Ectodermal cell (in vitro differentiated cells): Measurements from ENCODE around the gene REPIN1.

Source experiments
- H3K27ac ChIP-seq: 2 replicates; pipeline ENCODE4 v1.7.0; 2013; ENCODE audit warnings: mild to moderate bottlenecking, low read depth, low read length; ENCODE audit not compliant: insufficient read depth, poor library complexity, severe bottlenecking
- H3K27me3 ChIP-seq: 2 replicates; pipeline ENCODE4 v1.7.0; 2013; ENCODE audit warnings: mild to moderate bottlenecking, low read length; ENCODE audit not compliant: insufficient read depth, control insufficient read depth, poor library complexity, severe bottlenecking
- H3K36me3 ChIP-seq: one replicate; pipeline ENCODE4 v1.7.0; 2013; ENCODE audit warnings: low read length; ENCODE audit not compliant: control insufficient read depth, insufficient read depth
- H3K4me1 ChIP-seq: one replicate; pipeline ENCODE4 v1.7.0; 2013; ENCODE audit warnings: low read length; ENCODE audit not compliant: control insufficient read depth, insufficient read depth
- H3K4me3 ChIP-seq: 2 replicates; pipeline ENCODE4 v1.7.0; 2013; ENCODE audit warnings: low read depth, low read length, control low read depth; ENCODE audit not compliant: insufficient read depth
- H3K9me3 ChIP-seq: 2 replicates; pipeline ENCODE4 v1.7.0; 2013; ENCODE audit warnings: mild to moderate bottlenecking, low read length, moderate library complexity; ENCODE audit not compliant: control insufficient read depth
- WGBS, 2 experiments: methylation state at CpG; one replicate each; pipeline ENCODE4 v1.1.7; 2013; ENCODE audit warnings: missing lambda C conversion rate in 2 of 2; 5-methylcytosine and 5-hydroxymethylcytosine counted together

Gene REPIN1

GRCh38 chr7:150344299-150344698 lies 24.3 kb upstream of the REPIN1 start:
- no peak overlapping the region for H3K27ac ChIP-seq
- H3K4me3 ChIP-seq: no peak overlapping the region
- H3K9me3 ChIP-seq: no peaks in the 10 kb centered on the region
- H3K4me1 ChIP-seq: peaks cover 19% of the 10 kb centered on the region
- H3K36me3 ChIP-seq: no peaks in the 10 kb centered on the region
- H3K27me3 ChIP-seq: peaks cover 42% of the 10 kb centered on the region

GRCh38 chr7:150345012-150345411 lies 23.6 kb upstream of the REPIN1 start:
- H3K36me3 ChIP-seq: no peaks in the 10 kb centered on the region
- H3K4me3 ChIP-seq: no peak overlapping the region
- WGBS, 2 experiments: 100% methylated on average over 1 of the region's 1 CpG
- H3K9me3 ChIP-seq: no peaks in the 10 kb centered on the region
- H3K27ac ChIP-seq: no peak overlapping the region
- H3K4me1 ChIP-seq: peaks cover 13% of the 10 kb centered on the region
- H3K27me3 ChIP-seq: peaks cover 39% of the 10 kb centered on the region

- Histone ChIP-seq H3K4me1 (no peaks in the 10 kb centered on the region), H3K36me3 (no peaks in the 10 kb centered on the region), H3K27ac (no peak overlapping the region), H3K4me3 (no peak overlapping the region), H3K27me3 (peaks cover 20% of the 10 kb centered on the region), H3K9me3 (no peaks in the 10 kb centered on the region)
- 91 to 93% methylated on average over 5 of the region's 5 CpGs for WGBS, 2 experiments
Observed at GRCh38 chr7:150346922-150347321, 21.7 kb upstream of the REPIN1 start.

DNA sequence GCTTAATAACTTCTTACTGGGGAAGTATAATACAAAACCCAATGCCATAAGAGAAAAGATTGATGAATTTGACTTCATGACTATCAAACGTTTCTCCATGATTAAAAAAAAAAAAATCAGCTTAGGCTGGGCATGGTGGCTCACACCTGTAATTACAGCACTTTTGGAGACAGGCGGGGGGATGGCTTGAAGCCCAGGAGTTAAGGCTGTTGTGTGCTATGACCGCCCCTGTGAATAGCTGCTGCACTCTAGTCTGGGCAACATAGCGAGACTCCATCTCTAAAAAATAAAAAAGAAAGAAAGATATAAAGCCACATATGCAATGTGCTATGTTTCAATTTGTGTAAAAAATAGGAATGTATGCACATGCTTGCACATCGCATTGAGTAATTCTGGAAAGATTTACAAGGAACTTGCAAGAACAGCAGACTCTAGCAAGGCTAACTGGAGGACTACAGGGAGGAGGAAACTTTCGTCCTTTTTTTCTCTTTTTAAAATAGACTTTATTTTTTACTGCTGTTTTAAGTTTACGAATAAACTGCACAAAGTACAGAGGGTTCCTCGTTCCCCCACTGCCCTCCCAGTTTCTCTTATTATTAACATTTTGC lies 16.9 kb upstream of the REPIN1 start:
- no peaks in the 10 kb centered on the region for H3K27me3 ChIP-seq
- 83 to 84% methylated on average over 5 to 6 of the region's 8 CpGs for WGBS, 2 experiments
- no peaks in the 10 kb centered on the region for H3K36me3 ChIP-seq
- H3K4me1 ChIP-seq: no peaks in the 10 kb centered on the region
- no peaks in the 10 kb centered on the region for H3K9me3 ChIP-seq
- H3K4me3 ChIP-seq: no peak overlapping the region
- no peak overlapping the region for H3K27ac ChIP-seq

- no peaks in the 10 kb centered on the region for H3K27me3 ChIP-seq
- 89% methylated on average over 1 of the region's 1 CpG; no CpG with 5 or more reads in 1 of the 2 experiments for whole genome bisulfite sequencing, 2 experiments
Observed at GRCh38 chr7:150355666-150356059, 13.0 kb upstream of the REPIN1 start.

GRCh38 chr7:150356265-150356897 lies 12.2 kb upstream of the REPIN1 start:
- Histone ChIP-seq H3K27ac (no peak overlapping the region), H3K4me1 (peaks cover 2% of the 10 kb centered on the region), H3K27me3 (no peaks in the 10 kb centered on the region), H3K36me3 (no peaks in the 10 kb centered on the region), H3K4me3 (no peak overlapping the region), H3K9me3 (no peaks in the 10 kb centered on the region)
- 47 to 48% methylated on average over 4 to 6 of the region's 6 CpGs for WGBS, 2 experiments

More at GRCh38 chr7:150355666-150356059, 13.0 kb upstream of the REPIN1 start:
- Histone ChIP-seq H3K27ac (no peak overlapping the region), H3K9me3 (no peaks in the 10 kb centered on the region), H3K4me1 (no peaks in the 10 kb centered on the region), H3K36me3 (no peaks in the 10 kb centered on the region), H3K4me3 (no peak overlapping the region)

- Histone ChIP-seq H3K27ac (no peak overlapping the region), H3K36me3 (no peaks in the 10 kb centered on the region), H3K27me3 (no peaks in the 10 kb centered on the region), H3K4me3 (no peak overlapping the region), H3K9me3 (no peaks in the 10 kb centered on the region), H3K4me1 (peaks cover 9% of the 10 kb centered on the region)
- WGBS, 2 experiments: 88 to 89% methylated on average over 9 of the region's 9 CpGs
Observed at GRCh38 chr7:150357270-150357669, 11.4 kb upstream of the REPIN1 start.

DNA sequence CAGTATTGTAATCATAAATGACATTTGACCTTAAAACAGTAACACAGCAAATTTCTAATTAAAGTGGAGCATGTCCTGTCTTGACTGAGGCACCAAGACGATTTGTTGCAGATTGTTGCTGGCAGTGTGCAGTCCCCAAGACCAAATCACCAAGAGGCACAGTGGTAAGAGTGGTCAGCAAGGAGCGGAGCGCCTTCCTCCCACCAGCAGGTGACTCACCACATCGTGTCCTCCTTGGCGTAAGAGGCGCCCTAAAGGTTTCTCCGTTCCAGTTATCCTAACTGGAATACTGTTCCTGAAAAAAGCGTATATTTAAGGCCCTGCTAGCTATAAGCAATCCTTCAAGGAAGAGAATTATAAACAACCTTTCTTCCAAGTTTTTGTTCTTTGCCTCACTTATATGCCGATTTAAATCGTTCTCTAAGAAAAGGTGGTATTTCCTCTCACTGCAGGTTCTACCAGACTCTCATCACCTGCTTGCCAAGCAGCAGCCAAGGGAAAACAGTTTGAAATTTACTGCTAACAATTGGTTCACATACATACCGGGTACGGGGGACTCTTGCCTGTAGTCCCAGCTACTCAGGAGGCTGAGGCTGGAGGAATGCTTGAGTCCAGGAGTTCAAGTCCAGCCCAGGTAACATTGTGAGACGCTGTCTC lies 10.7 kb upstream of the REPIN1 start:
- Histone ChIP-seq H3K9me3 (no peaks in the 10 kb centered on the region), H3K4me1 (peaks cover 16% of the 10 kb centered on the region), H3K36me3 (no peaks in the 10 kb centered on the region), H3K4me3 (no peak overlapping the region), H3K27ac (no peak overlapping the region), H3K27me3 (no peaks in the 10 kb centered on the region)
- 78% methylated on average over 13 of the region's 13 CpGs for WGBS, 2 experiments

GRCh38 chr7:150358433-150358832 lies 10.2 kb upstream of the REPIN1 start:
- Histone ChIP-seq H3K4me1 (peaks cover 16% of the 10 kb centered on the region), H3K27me3 (no peaks in the 10 kb centered on the region), H3K27ac (no peak overlapping the region), H3K36me3 (no peaks in the 10 kb centered on the region), H3K4me3 (no peak overlapping the region), H3K9me3 (no peaks in the 10 kb centered on the region)
- WGBS, 2 experiments: 95% methylated on average over 4 of the region's 4 CpGs

GRCh38 chr7:150358988-150359621 lies 9.5 kb upstream of the REPIN1 start:
- no peak overlapping the region for H3K4me3 ChIP-seq
- no peak overlapping the region for H3K27ac ChIP-seq
- 90 to 92% methylated on average over 4 of the region's 4 CpGs for WGBS, 2 experiments
- no peaks in the 10 kb centered on the region for H3K9me3 ChIP-seq
- no peaks in the 10 kb centered on the region for H3K36me3 ChIP-seq
- H3K4me1 ChIP-seq: peaks cover 16% of the 10 kb centered on the region
- no peaks in the 10 kb centered on the region for H3K27me3 ChIP-seq
